PC-9 (cell line): ENCODE measurements around the gene CLC.

Experiments used
- EZH2 ChIP-seq: fragments of 200-600 bp; sonication (generic); IDR thresholded peaks from 2 replicates; pipeline ENCODE4 v1.8.0; 2017; ENCODE audit warnings: antibody characterized with exemption, low read depth
- TF ChIP-seq, protein P1 (sequence below): fragments of 200-600 bp; sonication (generic); conservative IDR thresholded peaks from 2 replicates; pipeline ENCODE4 v1.6.1; 2017; ENCODE audit warnings: mixed run types, antibody characterized with exemption, mild to moderate bottlenecking, moderate library complexity

DNA sequence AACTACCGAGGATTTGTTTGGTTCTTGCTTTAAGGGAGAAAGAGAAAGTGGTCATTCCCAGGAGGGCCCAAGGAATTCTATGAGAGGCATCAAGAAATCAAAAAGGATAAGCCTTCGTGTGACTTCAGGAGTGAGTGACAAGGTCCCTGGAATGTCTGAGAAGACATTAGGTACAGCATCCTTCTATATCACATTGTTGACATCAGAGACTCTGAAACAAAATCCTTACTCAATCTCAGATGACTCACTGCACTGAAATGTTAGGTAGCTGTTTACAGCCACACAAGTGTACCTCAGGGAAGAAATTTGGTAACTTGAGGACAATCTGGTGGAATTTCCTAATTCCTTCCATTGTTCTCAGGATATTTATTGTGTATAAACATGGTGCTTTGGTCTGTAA lies 41.4 kb downstream of the CLC start:
- TF ChIP-seq EZH2: no peak
- TF ChIP-seq, protein P1, sequence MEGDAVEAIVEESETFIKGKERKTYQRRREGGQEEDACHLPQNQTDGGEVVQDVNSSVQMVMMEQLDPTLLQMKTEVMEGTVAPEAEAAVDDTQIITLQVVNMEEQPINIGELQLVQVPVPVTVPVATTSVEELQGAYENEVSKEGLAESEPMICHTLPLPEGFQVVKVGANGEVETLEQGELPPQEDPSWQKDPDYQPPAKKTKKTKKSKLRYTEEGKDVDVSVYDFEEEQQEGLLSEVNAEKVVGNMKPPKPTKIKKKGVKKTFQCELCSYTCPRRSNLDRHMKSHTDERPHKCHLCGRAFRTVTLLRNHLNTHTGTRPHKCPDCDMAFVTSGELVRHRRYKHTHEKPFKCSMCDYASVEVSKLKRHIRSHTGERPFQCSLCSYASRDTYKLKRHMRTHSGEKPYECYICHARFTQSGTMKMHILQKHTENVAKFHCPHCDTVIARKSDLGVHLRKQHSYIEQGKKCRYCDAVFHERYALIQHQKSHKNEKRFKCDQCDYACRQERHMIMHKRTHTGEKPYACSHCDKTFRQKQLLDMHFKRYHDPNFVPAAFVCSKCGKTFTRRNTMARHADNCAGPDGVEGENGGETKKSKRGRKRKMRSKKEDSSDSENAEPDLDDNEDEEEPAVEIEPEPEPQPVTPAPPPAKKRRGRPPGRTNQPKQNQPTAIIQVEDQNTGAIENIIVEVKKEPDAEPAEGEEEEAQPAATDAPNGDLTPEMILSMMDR: no peak
